Progenitor cell of endocrine pancreas (in vitro differentiated cells): ENCODE data around the gene CNTNAP2. TPM values are rescaled to one million over a fixed set of nuclear protein-coding genes. Genes with fewer than 3 reads are reported as not detected.
"Not testable (repeated sequence)": the region's sequence is repeated elsewhere in the genome, so short reads cannot be mapped to it uniquely, and the experiment has no call there.

Experiments used
- DNase-seq: peaks from one replicate; pipeline ENCODE4 v3.0.0; 2021; ENCODE audit warnings: low spot score; ENCODE audit not compliant: unreplicated experiment
- H3K27ac Mint-ChIP-seq: 2 replicates; pipeline ENCODE4 v1.8.0; 2021; ENCODE audit warnings: mild to moderate bottlenecking, moderate library complexity, mixed read lengths
- H3K27me3 Mint-ChIP-seq: 2 replicates; pipeline ENCODE4 v1.8.0; 2021; ENCODE audit warnings: mixed read lengths
- H3K36me3 Mint-ChIP-seq: 2 replicates; pipeline ENCODE4 v1.8.0; 2022; ENCODE audit warnings: mixed read lengths; ENCODE audit not compliant: insufficient read depth
- H3K4me1 Mint-ChIP-seq: 2 replicates; pipeline ENCODE4 v1.8.0; 2021; ENCODE audit warnings: low read depth, mixed read lengths
- H3K4me3 Mint-ChIP-seq: 2 replicates; pipeline ENCODE4 v1.8.0; 2021; ENCODE audit warnings: low read depth, mild to moderate bottlenecking, moderate library complexity, mixed read lengths
- H3K9me3 Mint-ChIP-seq: 2 replicates; pipeline ENCODE4 v1.8.0; 2021; ENCODE audit warnings: low read depth, mixed read lengths
- CTCF ChIP-seq: fragments of 200-600 bp; sonication (generic); IDR thresholded peaks from one replicate; pipeline ENCODE4 v1.5.0; 2021; ENCODE audit warnings: antibody characterized with exemption, mild to moderate bottlenecking; ENCODE audit not compliant: unreplicated experiment
- total RNA-seq: library from RNA; stranded (reverse); gene quantifications from 2 replicates; pipeline ENCODE4 v1.2.1, GENCODE V29; 2021

CNTNAP2 gene
- total RNA-seq, 1 donor from 2014 or later: 6.5 TPM

GRCh38 chr7:148410905-148411304 lies 2294.3 kb downstream of the CNTNAP2 start:
- Mint-ChIP-seq H3K36me3 (no peaks in the 10 kb centered on the region), H3K27me3 (no peaks in the 10 kb centered on the region), H3K27ac (no peak overlapping the region), H3K4me3 (no peak overlapping the region), H3K9me3 (no peaks in the 10 kb centered on the region), H3K4me1 (peaks cover 2% of the 10 kb centered on the region)
- no peak for DNase-seq
- TF ChIP-seq CTCF: no peak

- no peak overlapping the region for H3K4me3 Mint-ChIP-seq
- DNase-seq: no peak
- H3K27me3 Mint-ChIP-seq: no peaks in the 10 kb centered on the region
- H3K9me3 Mint-ChIP-seq: no peaks in the 10 kb centered on the region
- peaks cover 2% of the 10 kb centered on the region for H3K4me1 Mint-ChIP-seq
- no peak for TF ChIP-seq CTCF
- H3K27ac Mint-ChIP-seq: no peak overlapping the region
- no peaks in the 10 kb centered on the region for H3K36me3 Mint-ChIP-seq
These were observed 2296.1 kb downstream of the CNTNAP2 start for GRCh38 chr7:148412691-148413090.

GRCh38 chr7:148419856-148420832 lies 2303.5 kb downstream of the CNTNAP2 start:
- no peak for DNase-seq
- peaks cover 1% of the 10 kb centered on the region for H3K36me3 Mint-ChIP-seq

GRCh38 chr7:148422030-148422429 lies 2305.4 kb downstream of the CNTNAP2 start:
- DNase-seq: no peak
- Mint-ChIP-seq H3K27me3 (peaks cover 7% of the 10 kb centered on the region), H3K4me1 (no peaks in the 10 kb centered on the region), H3K4me3 (no peak overlapping the region), H3K9me3 (peaks cover 9% of the 10 kb centered on the region), H3K27ac (no peak overlapping the region), H3K36me3 (peaks cover 3% of the 10 kb centered on the region)
- no peak for TF ChIP-seq CTCF

More at GRCh38 chr7:148419856-148420832, 2303.5 kb downstream of the CNTNAP2 start:
- H3K9me3 Mint-ChIP-seq: peaks cover 5% of the 10 kb centered on the region
- peaks cover under 1% of the 10 kb centered on the region for H3K27me3 Mint-ChIP-seq
- H3K4me3 Mint-ChIP-seq: no peak overlapping the region
- H3K4me1 Mint-ChIP-seq: no peaks in the 10 kb centered on the region
- no peak for TF ChIP-seq CTCF
- no peak overlapping the region for H3K27ac Mint-ChIP-seq

- Mint-ChIP-seq H3K9me3 (peaks cover 15% of the 10 kb centered on the region), H3K27me3 (peaks cover 14% of the 10 kb centered on the region)
- not testable (repeated sequence) for H3K36me3 Mint-ChIP-seq, H3K4me1 Mint-ChIP-seq, DNase-seq, H3K27ac Mint-ChIP-seq, H3K4me3 Mint-ChIP-seq
These were observed 2309.8 kb downstream of the CNTNAP2 start for GRCh38 chr7:148426393-148426792.

GRCh38 chr7:148430690-148431089 lies 2314.1 kb downstream of the CNTNAP2 start:
- DNase-seq, H3K4me1 Mint-ChIP-seq, H3K9me3 Mint-ChIP-seq, H3K27ac Mint-ChIP-seq, H3K4me3 Mint-ChIP-seq, H3K36me3 Mint-ChIP-seq: not testable (repeated sequence)
- peaks cover 26% of the 10 kb centered on the region for H3K27me3 Mint-ChIP-seq
